Spleen (tissue), 11 donors: ENCODE results near the gene ADARB1. TPM values are rescaled to one million over a fixed set of nuclear protein-coding genes. Genes with fewer than 3 reads are reported as not detected.
A peak's percentile ranks its signal among the peaks of the same experiment; 100 is the strongest.

Source experiments
- DNase-seq: peaks from one replicate; pipeline ENCODE4 v3.0.0-alpha.2; 2020
- H3K27ac ChIP-seq, 8 donors: fragments of 200-600 bp; sonication (generic) in 7 of 8; 1 replicate in 4 of 8; 2 replicates in 4 of 8; pipeline versions ENCODE4 v1.5.0 to v1.8.0; 2016 to 2021; ENCODE audit warnings: inconsistent platforms in 4 of 8, mild to moderate bottlenecking in 4 of 8, moderate library complexity in 1 of 8
- H3K27me3 ChIP-seq, 7 donors: fragments of 200-600 bp; sonication (generic) in 6 of 7; replicated peaks in 1 of 7; 1 replicate in 4 of 7; 2 replicates in 3 of 7; pipeline versions ENCODE4 v1.5.0 to v1.8.0; 2016 to 2021; ENCODE audit warnings: inconsistent platforms in 3 of 7, mild to moderate bottlenecking in 1 of 7
- H3K36me3 ChIP-seq, 6 donors: fragments of 200-600 bp; sonication (generic) in 5 of 6; 1 replicate in 4 of 6; 2 replicates in 2 of 6; pipeline versions ENCODE4 v1.5.0 to v1.8.0; 2016 to 2021; ENCODE audit warnings: inconsistent platforms in 2 of 6
- H3K4me1 ChIP-seq, 6 donors: fragments of 200-600 bp; sonication (generic) in 5 of 6; 1 replicate in 3 of 6; 2 replicates in 3 of 6; pipeline versions ENCODE4 v1.5.0 to v1.8.0; 2016 to 2021; ENCODE audit warnings: inconsistent platforms in 3 of 6
- H3K4me3 ChIP-seq, 8 donors: fragments of 200-600 bp; sonication (generic) in 7 of 8; 1 replicate in 4 of 8; 2 replicates in 4 of 8; pipeline versions ENCODE4 v1.5.0 to v1.8.0; 2016 to 2021; ENCODE audit warnings: inconsistent platforms in 4 of 8, mild to moderate bottlenecking in 4 of 8, moderate library complexity in 2 of 8
- H3K9me3 ChIP-seq, 8 donors: fragments of 200-600 bp; sonication (generic) in 7 of 8; 1 replicate in 4 of 8; 2 replicates in 4 of 8; pipeline versions ENCODE4 v1.5.0 to v1.8.0; 2016 to 2021; ENCODE audit warnings: inconsistent platforms in 4 of 8
- CTCF ChIP-seq, 11 experiments: fragments of 200-600 bp in 7 of 11; fragments of 450-650 bp in 4 of 11; sonication (generic) in 4 of 11; IDR thresholded peaks in 8 of 11; conservative IDR thresholded peaks in 3 of 11; 1 replicate in 7 of 11; 2 replicates in 4 of 11; pipeline versions ENCODE4 v1.4.0 to v1.8.0; 2016 to 2021; ENCODE audit warnings: antibody characterized with exemption in 11 of 11, inconsistent platforms in 4 of 11, mild to moderate bottlenecking in 1 of 11
- POLR2A ChIP-seq, 3 donors: fragments of 450-650 bp; IDR thresholded peaks; one replicate each; pipeline ENCODE4 v1.5.1; 2017; ENCODE audit warnings: antibody characterized with exemption in 3 of 3, mild to moderate bottlenecking in 1 of 3
- POLR2AphosphoS5 ChIP-seq, 3 donors: sonication (generic); formaldehyde crosslinking; IDR thresholded peaks; one replicate each; pipeline ENCODE4 v1.5.1; 2017; ENCODE audit warnings: antibody characterized with exemption in 3 of 3
- WGBS, 5 donors: extraction: QIAGEN DNeasy Blood & Tissue Kit in 3 of 5; methylation state at CpG; one replicate each; pipeline versions ENCODE4 v1.1.5 to v1.1.7; 2013 to 2018; 5-methylcytosine and 5-hydroxymethylcytosine counted together
- intact Hi-C: fragments of 100-400 bp; cut with DNase I; formaldehyde crosslinking; loops from one replicate; pipeline ENCODE4 v1.15.0; 2023; ENCODE audit warnings: low total_unique reads
- polyA plus RNA-seq, 3 donors: library from polyadenylated mRNA; stranded (reverse); fragments of 200-250 nt; gene quantifications; one replicate each; pipeline ENCODE4 v1.2.1, GENCODE V29; 2013
- total RNA-seq, 7 donors: library from RNA; depleted of rRNA in 3 of 7; stranded (reverse); fragments of >200 nt in 3 of 7; fragmentation: NEBNext Ultra II Directional in 4 of 7; extraction: Animal tissue kit (Norgen Biotek cat#: 25700) in 4 of 7; gene quantifications; one replicate each; pipeline versions ENCODE4 v1.1.0 to v1.2.1, GENCODE V29; 2016 to 2021
- donor health status: healthy with polysubstance abuse.
- donor health status: DM: no; HTN: no; CAD: no; lungs with moderate emphysema.
- donor health status: DM: no; HTN: no; CAD: no.
- donor health status: Bipolar disorder and iron deficiency.
- donor health status: healthy.
- donor health status: DM: no; HTN: no; CAD: no.
- donor health status: DM: yes; HTN: yes; CAD: no.

The ADARB1 gene
- total and polyA plus RNA-seq, 10 donors = 9.1 to 50.8 (median 29.0) TPM

GRCh38 chr21:45098867-45099266 is 24.5 kb downstream of the ADARB1 start:
- DNase-seq = no peak
- Histone ChIP-seq H3K27ac (no peak overlapping the region), H3K4me1 (peaks cover 27 to 100% (median 74%) of the 10 kb centered on the region in 6 donors), H3K9me3 (no peaks in the 10 kb centered on the region), H3K4me3 (no peak overlapping the region), H3K27me3 (no peaks in the 10 kb centered on the region), H3K36me3 (peaks cover 0 to 8% (median 0%) of the 10 kb centered on the region in 6 donors)
- 37 to 51% (median 46%) methylated on average over 4 of the region's 4 CpGs for WGBS, 5 donors
- intact Hi-C loops = no loop called here
- TF ChIP-seq POLR2AphosphoS5 (IDR thresholded peaks at IDR 0.05) (no peak), POLR2A (IDR thresholded peaks at IDR 0.05) (no peak), CTCF (IDR thresholded peaks at IDR 0.05 in 8 of 11, conservative IDR thresholded peaks at IDR 0.05 in 3 of 11) (peak in 6 of 11 experiments; percentile 24 to 51 (median 45))

- peaks cover 26 to 100% (median 74%) of the 10 kb centered on the region in 6 donors for H3K4me1 ChIP-seq
- no peak overlapping the region for H3K4me3 ChIP-seq
- no peak for DNase-seq
- 86 to 97% (median 92%) methylated on average over 3 of the region's 3 CpGs for WGBS, 5 donors
- no peaks in the 10 kb centered on the region for H3K27me3 ChIP-seq
- no peak overlapping the region for H3K27ac ChIP-seq
- intact Hi-C loops = no loop called here
- no peaks in the 10 kb centered on the region for H3K9me3 ChIP-seq
- peaks cover 0 to 8% (median 0%) of the 10 kb centered on the region in 6 donors for H3K36me3 ChIP-seq
- TF ChIP-seq POLR2A (IDR thresholded peaks at IDR 0.05) = no peak
- no peak for TF ChIP-seq CTCF (IDR thresholded peaks at IDR 0.05 in 8 of 11, conservative IDR thresholded peaks at IDR 0.05 in 3 of 11)
- no peak for TF ChIP-seq POLR2AphosphoS5 (IDR thresholded peaks at IDR 0.05)
Observed at GRCh38 chr21:45099571-45099970, 25.2 kb downstream of the ADARB1 start.

GRCh38 chr21:45100866-45101265 is 26.5 kb downstream of the ADARB1 start:
- DNase-seq = no peak
- Histone ChIP-seq H3K27me3 (no peaks in the 10 kb centered on the region), H3K27ac (no peak overlapping the region), H3K36me3 (peaks cover 0 to 8% (median 0%) of the 10 kb centered on the region in 6 donors), H3K9me3 (no peaks in the 10 kb centered on the region), H3K4me3 (no peak overlapping the region), H3K4me1 (peaks cover 35 to 100% (median 71%) of the 10 kb centered on the region in 6 donors)
- TF ChIP-seq POLR2AphosphoS5 (IDR thresholded peaks at IDR 0.05) (no peak), POLR2A (IDR thresholded peaks at IDR 0.05) (no peak), CTCF (IDR thresholded peaks at IDR 0.05 in 8 of 11, conservative IDR thresholded peaks at IDR 0.05 in 3 of 11) (no peak)
- WGBS, 5 donors = 96 to 98% (median 97%) methylated on average over 14 to 40 of the region's 40 CpGs
- intact Hi-C loops = no loop called here

GRCh38 chr21:45102391-45102932 is 28.1 kb downstream of the ADARB1 start:
- no peaks in the 10 kb centered on the region for H3K27me3 ChIP-seq
- H3K4me1 ChIP-seq = peaks cover 27 to 100% (median 67%) of the 10 kb centered on the region in 6 donors
- no peaks in the 10 kb centered on the region for H3K9me3 ChIP-seq
- H3K36me3 ChIP-seq = peaks cover 0 to 8% (median 0%) of the 10 kb centered on the region in 6 donors
- H3K27ac ChIP-seq = peak overlapping the region in 4 of 8 donors; percentile 20 to 62 (median 40)
- no peak for DNase-seq
- intact Hi-C loops = no loop called here
- no peak overlapping the region for H3K4me3 ChIP-seq
- no peak for TF ChIP-seq POLR2AphosphoS5 (IDR thresholded peaks at IDR 0.05)
- TF ChIP-seq CTCF (IDR thresholded peaks at IDR 0.05 in 8 of 11, conservative IDR thresholded peaks at IDR 0.05 in 3 of 11) = peak in 9 of 11 experiments; percentile 12 to 50 (median 32)
- WGBS, 5 donors = 44 to 54% (median 52%) methylated on average over 2 of the region's 2 CpGs
